Natural killer cell (primary cell): ENCODE measurements around the gene MYH6. TPM values are rescaled to one million over a fixed set of nuclear protein-coding genes. Genes with fewer than 3 reads are reported as not detected.

ENCODE experiments used
- ATAC-seq, 3 donors: fragments of 150-1000 bp in 2 of 3; fragments of 200-7000 bp in 1 of 3; cut with Tn5 transposase; 1 replicate in 1 of 3; 2 replicates in 2 of 3; pipeline ENCODE4 v1.10.0; 2021; ENCODE audit warnings: mild to moderate bottlenecking in 2 of 3, moderate library complexity in 2 of 3
- DNase-seq, 2 donors: peaks; one replicate each; pipeline versions ENCODE4 v3.0.0 to v3.0.0-alpha.2; 2013 to 2021; ENCODE audit warnings: mixed read lengths in 1 of 2
- H3K27ac ChIP-seq: one replicate; pipeline ENCODE4 v1.5.1; 2013; ENCODE audit warnings: mild to moderate bottlenecking, low read length
- H3K27me3 ChIP-seq: one replicate; pipeline ENCODE4 v1.6.1; 2013; ENCODE audit warnings: low read length; ENCODE audit not compliant: control insufficient read depth, insufficient read depth
- H3K36me3 ChIP-seq: one replicate; pipeline ENCODE4 v1.6.1; 2013; ENCODE audit warnings: low read length; ENCODE audit not compliant: control insufficient read depth, insufficient read depth
- H3K4me1 ChIP-seq: one replicate; pipeline ENCODE4 v1.6.1; 2013; ENCODE audit warnings: low read length; ENCODE audit not compliant: control insufficient read depth, insufficient read depth
- H3K4me3 ChIP-seq: one replicate; pipeline ENCODE4 v1.5.1; 2013; ENCODE audit warnings: low read length
- H3K9me3 ChIP-seq: one replicate; pipeline ENCODE4 v1.6.1; 2013; ENCODE audit warnings: low read length; ENCODE audit not compliant: control insufficient read depth, insufficient read depth
- H3K27ac Mint-ChIP-seq, 2 donors: one replicate each; pipeline ENCODE4 v1.8.0; 2022; ENCODE audit warnings: mild to moderate bottlenecking in 2 of 2, mixed read lengths in 2 of 2, moderate library complexity in 1 of 2
- H3K27me3 Mint-ChIP-seq, 2 donors: one replicate each; pipeline ENCODE4 v1.8.0; 2022; ENCODE audit warnings: low read depth in 2 of 2, mixed read lengths in 2 of 2
- H3K36me3 Mint-ChIP-seq: one replicate; pipeline ENCODE4 v1.8.0; 2022; ENCODE audit warnings: mixed read lengths
- H3K4me1 Mint-ChIP-seq, 2 donors: one replicate each; pipeline ENCODE4 v1.8.0; 2022; ENCODE audit warnings: mixed read lengths in 2 of 2
- H3K4me3 Mint-ChIP-seq: one replicate; pipeline ENCODE4 v1.8.0; 2022; ENCODE audit warnings: mild to moderate bottlenecking, moderate library complexity, mixed read lengths
- H3K9me3 Mint-ChIP-seq, 2 donors: one replicate each; pipeline ENCODE4 v1.8.0; 2022; ENCODE audit warnings: mixed read lengths in 2 of 2
- CTCF ChIP-seq: fragments of 200-600 bp; IDR thresholded peaks from one replicate; pipeline ENCODE4 v1.8.0; 2022; ENCODE audit warnings: antibody characterized with exemption
- WGBS: methylation state at CpG from one replicate; pipeline ENCODE4 v1.1.7; 2013; ENCODE audit warnings: missing lambda C conversion rate; ENCODE audit not compliant: insufficient coverage; 5-methylcytosine and 5-hydroxymethylcytosine counted together
- intact Hi-C: fragments of 100-400 bp; cut with micrococcal nuclease; formaldehyde crosslinking; loops from one replicate; pipeline ENCODE4 v1.14.2; 2022
- total RNA-seq, 4 donors: library from RNA; stranded (reverse); fragments of 120-200 nt in 1 of 4; gene quantifications; one replicate each; pipeline versions ENCODE4 v1.2.3 to v1.2.4, GENCODE V29; 2013 to 2022

The MYH6 gene
- total RNA-seq, 3 donors from 2014 or later (not counting 1 experiment from before 2014, with no cell fraction given): not detected

DNA sequence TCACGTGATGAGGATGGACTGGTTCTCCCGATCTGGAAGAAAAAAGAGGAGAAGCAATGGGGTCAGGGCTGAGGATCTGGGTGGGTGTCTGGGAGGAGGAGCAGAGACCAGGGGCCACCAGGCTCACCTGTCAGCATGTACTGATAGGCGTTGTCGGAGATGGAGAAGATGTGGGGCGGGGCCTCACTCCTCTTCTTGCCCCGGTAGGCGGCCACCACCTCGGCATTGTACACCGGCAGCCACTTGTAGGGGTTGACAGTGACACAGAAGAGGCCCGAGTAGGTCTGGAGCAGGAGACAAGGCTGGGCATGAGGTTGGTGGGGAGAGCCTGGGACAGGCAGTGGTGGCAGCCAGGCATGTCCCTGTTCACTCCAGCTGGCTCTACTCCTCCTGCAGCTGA, 3.0 kb downstream of the MYH6 start:
- no peaks in the 10 kb centered on the region for H3K9me3 ChIP-seq
- ATAC-seq: no peak
- H3K27me3 Mint-ChIP-seq: peaks cover 0 to 8% of the 10 kb centered on the region in 2 donors
- no peak overlapping the region for H3K27ac ChIP-seq
- no peaks in the 10 kb centered on the region for H3K9me3 Mint-ChIP-seq
- 89% methylated on average over 10 of the region's 10 CpGs for WGBS
- no peak overlapping the region for H3K4me3 ChIP-seq
- no peaks in the 10 kb centered on the region for H3K4me1 ChIP-seq
- no peaks in the 10 kb centered on the region for H3K4me1 Mint-ChIP-seq
- intact Hi-C loops: no loop called here
- H3K27me3 ChIP-seq: no peaks in the 10 kb centered on the region
- no peak overlapping the region for H3K4me3 Mint-ChIP-seq
- H3K27ac Mint-ChIP-seq: no peak overlapping the region
- no peak for TF ChIP-seq CTCF
- no peaks in the 10 kb centered on the region for H3K36me3 Mint-ChIP-seq
- no peaks in the 10 kb centered on the region for H3K36me3 ChIP-seq
- DNase-seq: no peak

- no peaks in the 10 kb centered on the region for H3K4me1 Mint-ChIP-seq
- 88% methylated on average over 14 of the region's 14 CpGs for WGBS
These were observed 3.7 kb downstream of the MYH6 start for GRCh38 chr14:23404331-23404900.

DNA sequence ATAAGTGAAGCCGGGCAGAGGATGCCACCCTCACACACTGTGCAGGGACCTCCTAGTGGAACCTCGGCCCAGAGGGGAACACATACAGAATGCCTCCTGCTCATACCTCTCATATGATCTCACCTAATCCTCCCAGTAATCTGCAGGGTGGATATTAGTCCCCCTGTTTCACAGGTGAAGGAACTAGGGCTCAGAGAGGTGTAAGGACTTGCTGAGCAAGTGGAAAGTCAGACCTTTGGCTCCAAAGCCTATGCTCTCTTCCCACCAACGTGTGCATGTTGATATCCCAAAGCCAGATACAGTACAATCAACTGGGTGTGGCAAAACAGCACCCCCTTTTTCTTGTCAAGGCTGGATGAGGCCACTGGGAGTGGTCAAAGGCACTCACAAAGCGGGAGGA, 4.2 kb downstream of the MYH6 start:
- TF ChIP-seq CTCF: no peak
- peaks cover 0 to 8% of the 10 kb centered on the region in 2 donors for H3K27me3 Mint-ChIP-seq
- DNase-seq: no peak
- no peaks in the 10 kb centered on the region for H3K4me1 ChIP-seq
- no peak overlapping the region for H3K27ac Mint-ChIP-seq
- H3K4me3 ChIP-seq: no peak overlapping the region
- 88% methylated on average over 4 of the region's 4 CpGs for WGBS
- no peaks in the 10 kb centered on the region for H3K4me1 Mint-ChIP-seq
- H3K27ac ChIP-seq: no peak overlapping the region
- H3K4me3 Mint-ChIP-seq: no peak overlapping the region
- no peaks in the 10 kb centered on the region for H3K36me3 Mint-ChIP-seq
- no peaks in the 10 kb centered on the region for H3K9me3 ChIP-seq
- intact Hi-C loops: no loop called here
- no peaks in the 10 kb centered on the region for H3K36me3 ChIP-seq
- no peak for ATAC-seq
- no peaks in the 10 kb centered on the region for H3K9me3 Mint-ChIP-seq
- H3K27me3 ChIP-seq: no peaks in the 10 kb centered on the region

More at GRCh38 chr14:23404331-23404900, 3.7 kb downstream of the MYH6 start:
- no peak for TF ChIP-seq CTCF
- Histone ChIP-seq H3K27me3 (no peaks in the 10 kb centered on the region), H3K4me1 (no peaks in the 10 kb centered on the region), H3K9me3 (no peaks in the 10 kb centered on the region), H3K27ac (no peak overlapping the region), H3K36me3 (no peaks in the 10 kb centered on the region), H3K4me3 (no peak overlapping the region)
- no peak overlapping the region for H3K4me3 Mint-ChIP-seq
- intact Hi-C loops: no loop called here
- no peaks in the 10 kb centered on the region for H3K9me3 Mint-ChIP-seq
- ATAC-seq (no peak), DNase-seq (no peak)
- H3K36me3 Mint-ChIP-seq: no peaks in the 10 kb centered on the region
- no peak overlapping the region for H3K27ac Mint-ChIP-seq
- H3K27me3 Mint-ChIP-seq: peaks cover 0 to 8% of the 10 kb centered on the region in 2 donors

GRCh38 chr14:23403139-23403438, 5.0 kb downstream of the MYH6 start:
- no peaks in the 10 kb centered on the region for H3K4me1 Mint-ChIP-seq
- DNase-seq (no peak), ATAC-seq (no peak)
- H3K27me3 ChIP-seq: no peaks in the 10 kb centered on the region
- H3K27me3 Mint-ChIP-seq: peaks cover 2 to 8% of the 10 kb centered on the region in 2 donors
- WGBS: 56% methylated on average over 7 of the region's 7 CpGs
- H3K4me1 ChIP-seq: no peaks in the 10 kb centered on the region
- intact Hi-C loops: no loop called here
- H3K36me3 Mint-ChIP-seq: no peaks in the 10 kb centered on the region
- TF ChIP-seq CTCF: no peak
- H3K27ac ChIP-seq: no peak overlapping the region
- no peaks in the 10 kb centered on the region for H3K9me3 ChIP-seq
- no peaks in the 10 kb centered on the region for H3K9me3 Mint-ChIP-seq
- no peak overlapping the region for H3K4me3 ChIP-seq
- no peak overlapping the region for H3K4me3 Mint-ChIP-seq
- no peak overlapping the region for H3K27ac Mint-ChIP-seq
- H3K36me3 ChIP-seq: no peaks in the 10 kb centered on the region
